Loucy (cell line): Measurements from ENCODE around the gene APPL2.
"Not testable (repeated sequence)": the region's sequence is repeated elsewhere in the genome, so short reads cannot be mapped to it uniquely, and the experiment has no call there.

Experiments
- H2AFZ ChIP-seq: fragments of 200-600 bp; sonication (generic); 2 replicates; pipeline ENCODE4 v1.6.0; 2016; ENCODE audit warnings: antibody characterized with exemption, mild to moderate bottlenecking, low read length, moderate library complexity
- H3F3A ChIP-seq: fragments of 200-600 bp; 2 replicates; pipeline ENCODE4 v1.6.0; 2016; ENCODE audit warnings: antibody characterized with exemption, low read depth, mild to moderate bottlenecking
- H3K27me3 ChIP-seq: fragments of 200-600 bp; sonication (generic); 2 replicates; pipeline ENCODE4 v1.6.1; 2014; ENCODE audit warnings: low read length, mild to moderate bottlenecking; ENCODE audit not compliant: insufficient read depth, poor library complexity, severe bottlenecking
- H3K36me3 ChIP-seq: fragments of 200-600 bp; sonication (generic); 2 replicates; pipeline ENCODE4 v1.6.1; 2016; ENCODE audit warnings: low read length; ENCODE audit not compliant: insufficient read depth
- H3K4me1 ChIP-seq: fragments of 200-600 bp; sonication (generic); 2 replicates; pipeline ENCODE4 v1.5.1; 2014; ENCODE audit warnings: low read length, mild to moderate bottlenecking; ENCODE audit not compliant: insufficient read depth, poor library complexity, severe bottlenecking
- H3K4me2 ChIP-seq: fragments of 200-600 bp; sonication (generic); 2 replicates; pipeline ENCODE4 v1.6.0; 2014; ENCODE audit warnings: antibody characterized with exemption, low read length, low read depth, mild to moderate bottlenecking; ENCODE audit not compliant: poor library complexity, severe bottlenecking
- H3K4me3 ChIP-seq: fragments of 200-600 bp; sonication (generic); 2 replicates; pipeline ENCODE4 v1.5.1; 2014; ENCODE audit warnings: low read length, mild to moderate bottlenecking, mixed read lengths; ENCODE audit not compliant: poor library complexity, severe bottlenecking
- H3K79me2 ChIP-seq: fragments of 200-600 bp; sonication (generic); 2 replicates; pipeline ENCODE4 v1.6.1; 2014; ENCODE audit warnings: low read length; ENCODE audit not compliant: insufficient read depth
- H3K9ac ChIP-seq: fragments of 200-600 bp; sonication (generic); 2 replicates; pipeline ENCODE4 v1.6.0; 2014; ENCODE audit warnings: mild to moderate bottlenecking, low read depth, low read length, moderate library complexity; ENCODE audit not compliant: poor library complexity, severe bottlenecking
- H3K9me2 ChIP-seq: fragments of 200-600 bp; sonication (generic); replicated peaks from 2 replicates; pipeline ENCODE4 v1.6.1; 2016; ENCODE audit warnings: low read depth, low read length, mixed read lengths
- H3K9me3 ChIP-seq: fragments of 200-600 bp; sonication (generic); 2 replicates; pipeline ENCODE4 v1.6.1; 2014; ENCODE audit warnings: mild to moderate bottlenecking, antibody characterized with exemption, low read length, low read depth; ENCODE audit not compliant: insufficient read depth
- H4K20me1 ChIP-seq: fragments of 200-600 bp; sonication (generic); 2 replicates; pipeline ENCODE4 v1.6.0; 2014; ENCODE audit warnings: antibody characterized with exemption, low read length, mild to moderate bottlenecking; ENCODE audit not compliant: insufficient read depth, poor library complexity, severe bottlenecking
- CTCF ChIP-seq: fragments of 200-600 bp; sonication (generic); conservative IDR thresholded peaks from 2 replicates; pipeline ENCODE4 v1.5.1; 2014; ENCODE audit warnings: mild to moderate bottlenecking, antibody characterized with exemption, low read length
- EZH2phosphoT487 ChIP-seq: fragments of 200-600 bp; IDR thresholded peaks from 2 replicates; pipeline ENCODE4 v1.6.1; 2018; ENCODE audit warnings: antibody characterized with exemption, mild to moderate bottlenecking, moderate library complexity, borderline replicate concordance

APPL2 gene

GRCh38 chr12:105194947-105195346 lies 41.0 kb downstream of the APPL2 start:
- H2AFZ ChIP-seq, result no peak overlapping the region
- H3K9ac ChIP-seq, result no peak overlapping the region
- peaks cover 11% of the 10 kb centered on the region for H3K4me1 ChIP-seq
- H3K4me2 ChIP-seq, result no peak overlapping the region
- no peaks in the 10 kb centered on the region for H3K9me3 ChIP-seq
- no peaks in the 10 kb centered on the region for H4K20me1 ChIP-seq
- no peaks in the 10 kb centered on the region for H3F3A ChIP-seq
- H3K27me3 ChIP-seq, result no peaks in the 10 kb centered on the region
- no peaks in the 10 kb centered on the region; the same call in 1 of the 2 replicates for H3K36me3 ChIP-seq
- H3K9me2 ChIP-seq, result no peaks in the 10 kb centered on the region
- TF ChIP-seq EZH2phosphoT487, result no peak
- H3K4me3 ChIP-seq, result no peak overlapping the region
- no peaks in the 10 kb centered on the region for H3K79me2 ChIP-seq

GRCh38 chr12:105192624-105193225 lies 43.2 kb downstream of the APPL2 start:
- H3K36me3 ChIP-seq, result no peaks in the 10 kb centered on the region; the same call in 1 of the 2 replicates
- H3K9me2 ChIP-seq, result no peaks in the 10 kb centered on the region
- no peak overlapping the region for H3K4me2 ChIP-seq
- H3K79me2 ChIP-seq, result no peaks in the 10 kb centered on the region
- H4K20me1 ChIP-seq, result no peaks in the 10 kb centered on the region
- H2AFZ ChIP-seq, result no peak overlapping the region
- no peak overlapping the region for H3K4me3 ChIP-seq
- H3F3A ChIP-seq, result no peaks in the 10 kb centered on the region
- TF ChIP-seq EZH2phosphoT487 (no peak), CTCF (no peak)
- H3K9ac ChIP-seq, result no peak overlapping the region
- no peaks in the 10 kb centered on the region for H3K9me3 ChIP-seq
- H3K4me1 ChIP-seq, result no peaks in the 10 kb centered on the region
- H3K27me3 ChIP-seq, result no peaks in the 10 kb centered on the region

GRCh38 chr12:105190530-105190929 lies 45.4 kb downstream of the APPL2 start:
- H3K79me2 ChIP-seq, result no peaks in the 10 kb centered on the region
- peaks cover 9% of the 10 kb centered on the region; the same call in 1 of the 2 replicates for H3K36me3 ChIP-seq
- H3K9me3 ChIP-seq, result no peaks in the 10 kb centered on the region
- H4K20me1 ChIP-seq, result no peaks in the 10 kb centered on the region
- no peaks in the 10 kb centered on the region for H3F3A ChIP-seq
- TF ChIP-seq EZH2phosphoT487 (no peak), CTCF (no peak)
- H2AFZ ChIP-seq, result no peak overlapping the region
- H3K4me2 ChIP-seq, result no peak overlapping the region
- H3K27me3 ChIP-seq, result no peaks in the 10 kb centered on the region
- no peak overlapping the region for H3K9ac ChIP-seq
- H3K4me3 ChIP-seq, result no peak overlapping the region
- no peaks in the 10 kb centered on the region for H3K4me1 ChIP-seq
- no peaks in the 10 kb centered on the region for H3K9me2 ChIP-seq

- Histone ChIP-seq H3K9ac (no peak overlapping the region), H2AFZ (no peak overlapping the region), H3K79me2 (no peaks in the 10 kb centered on the region), H3K4me3 (no peak overlapping the region), H3K9me3 (no peaks in the 10 kb centered on the region), H4K20me1 (no peaks in the 10 kb centered on the region), H3K4me2 (no peak overlapping the region), H3K36me3 (peaks cover 9% of the 10 kb centered on the region; the same call in 1 of the 2 replicates), H3K9me2 (no peaks in the 10 kb centered on the region), H3K4me1 (no peaks in the 10 kb centered on the region), H3F3A (no peaks in the 10 kb centered on the region), H3K27me3 (no peaks in the 10 kb centered on the region)
- no peak for TF ChIP-seq EZH2phosphoT487
- no peak for TF ChIP-seq CTCF
These were observed 46.7 kb downstream of the APPL2 start for GRCh38 chr12:105189293-105189692.

- H3K36me3 ChIP-seq, H3K4me1 ChIP-seq, H3K9me2 ChIP-seq, H3K27me3 ChIP-seq, H3F3A ChIP-seq, H3K4me3 ChIP-seq, H3K79me2 ChIP-seq, H4K20me1 ChIP-seq, H3K9ac ChIP-seq, H3K9me3 ChIP-seq, H3K4me2 ChIP-seq, H2AFZ ChIP-seq: not testable (repeated sequence)
These were observed 52.0 kb downstream of the APPL2 start for GRCh38 chr12:105183976-105184375.
